Body of pancreas (tissue), 4 donors: ENCODE results near the gene CSMD2.

Source experiments
- POLR2A ChIP-seq, 3 donors: fragments of 450-650 bp; IDR thresholded peaks; one replicate each; pipeline ENCODE4 v1.6.1; 2016; ENCODE audit warnings: antibody characterized with exemption in 3 of 3, mild to moderate bottlenecking in 2 of 3
- TF ChIP-seq, protein P1 (sequence below), 7 experiments: fragments of 450-650 bp in 4 of 7; fragments of 200-600 bp in 3 of 7; sonication (generic) in 3 of 7; IDR thresholded peaks; one replicate each; pipeline ENCODE4 v1.5.1; 2016 to 2019; ENCODE audit warnings: antibody characterized with exemption in 7 of 7

DNA sequence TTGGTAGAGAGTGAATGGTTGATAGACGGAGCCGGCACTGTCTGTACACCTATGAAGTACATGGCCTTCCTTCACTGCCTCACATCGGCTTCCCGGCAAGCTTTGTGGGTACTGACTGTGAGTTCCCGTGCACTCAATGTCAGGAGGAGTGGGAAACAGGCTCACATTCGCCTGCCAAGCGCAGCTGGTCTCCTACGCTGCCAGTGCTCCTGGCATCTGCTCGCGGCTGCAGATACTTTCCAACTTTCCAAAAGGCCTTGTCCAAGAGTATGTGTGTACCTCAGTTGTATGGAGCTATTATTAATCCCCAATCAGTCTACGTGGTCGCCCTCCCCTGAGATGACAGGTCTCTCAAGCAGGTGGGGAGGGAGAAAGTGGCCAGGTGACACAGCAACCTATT lies 511.8 kb downstream of the CSMD2 start:
- no peak for TF ChIP-seq POLR2A (IDR thresholded peaks at IDR 0.05)
- TF ChIP-seq, protein P1, sequence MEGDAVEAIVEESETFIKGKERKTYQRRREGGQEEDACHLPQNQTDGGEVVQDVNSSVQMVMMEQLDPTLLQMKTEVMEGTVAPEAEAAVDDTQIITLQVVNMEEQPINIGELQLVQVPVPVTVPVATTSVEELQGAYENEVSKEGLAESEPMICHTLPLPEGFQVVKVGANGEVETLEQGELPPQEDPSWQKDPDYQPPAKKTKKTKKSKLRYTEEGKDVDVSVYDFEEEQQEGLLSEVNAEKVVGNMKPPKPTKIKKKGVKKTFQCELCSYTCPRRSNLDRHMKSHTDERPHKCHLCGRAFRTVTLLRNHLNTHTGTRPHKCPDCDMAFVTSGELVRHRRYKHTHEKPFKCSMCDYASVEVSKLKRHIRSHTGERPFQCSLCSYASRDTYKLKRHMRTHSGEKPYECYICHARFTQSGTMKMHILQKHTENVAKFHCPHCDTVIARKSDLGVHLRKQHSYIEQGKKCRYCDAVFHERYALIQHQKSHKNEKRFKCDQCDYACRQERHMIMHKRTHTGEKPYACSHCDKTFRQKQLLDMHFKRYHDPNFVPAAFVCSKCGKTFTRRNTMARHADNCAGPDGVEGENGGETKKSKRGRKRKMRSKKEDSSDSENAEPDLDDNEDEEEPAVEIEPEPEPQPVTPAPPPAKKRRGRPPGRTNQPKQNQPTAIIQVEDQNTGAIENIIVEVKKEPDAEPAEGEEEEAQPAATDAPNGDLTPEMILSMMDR (IDR thresholded peaks at IDR 0.05), result no peak
